Prostate gland (tissue), 2 donors: ENCODE measurements around the gene SNRPD2. TPM values are rescaled to one million over a fixed set of nuclear protein-coding genes. Genes with fewer than 3 reads are reported as not detected.

ENCODE experiments used
- DNase-seq: peaks from one replicate; pipeline ENCODE4 v3.0.0-alpha.2; 2019; ENCODE audit warnings: low spot score
- H3K27ac ChIP-seq, 2 donors: fragments of 200-600 bp; sonication (generic); 2 replicates each; pipeline ENCODE4 v1.5.1; 2017 to 2019
- H3K27me3 ChIP-seq: fragments of 200-600 bp; sonication (generic); replicated peaks from 2 replicates; pipeline ENCODE4 v1.5.1; 2019; ENCODE audit not compliant: insufficient read depth
- H3K36me3 ChIP-seq, 2 donors: fragments of 200-600 bp; sonication (generic); 1 replicate in 1 of 2; 2 replicates in 1 of 2; pipeline versions ENCODE4 v1.5.1 to v1.8.1; 2017 to 2019
- H3K4me1 ChIP-seq: fragments of 200-600 bp; sonication (generic); replicated peaks from 2 replicates; pipeline ENCODE4 v1.5.1; 2019
- H3K4me3 ChIP-seq, 2 donors: fragments of 200-600 bp; sonication (generic); 2 replicates each; pipeline ENCODE4 v1.5.1; 2017 to 2019
- H3K9me3 ChIP-seq: fragments of 200-600 bp; sonication (generic); 2 replicates; pipeline ENCODE4 v1.5.1; 2017
- POLR2A ChIP-seq: fragments of 450-650 bp; IDR thresholded peaks from one replicate; pipeline ENCODE4 v1.6.1; 2016; ENCODE audit warnings: antibody characterized with exemption, mild to moderate bottlenecking
- POLR2AphosphoS5 ChIP-seq: sonication (generic); formaldehyde crosslinking; IDR thresholded peaks from one replicate; pipeline ENCODE4 v1.6.1; 2017; ENCODE audit warnings: antibody characterized with exemption
- WGBS: methylation state at CpG from one replicate; pipeline ENCODE4 v1.1.5; 2018; 5-methylcytosine and 5-hydroxymethylcytosine counted together
- intact Hi-C: fragments of 100-400 bp; cut with DNase I; formaldehyde crosslinking; loops from one replicate; pipeline ENCODE4 v1.14.2; 2022
- total RNA-seq, 2 donors: library from RNA; depleted of rRNA; stranded (reverse); fragments of >200 nt; gene quantifications; one replicate each; pipeline ENCODE4 v1.1.0, GENCODE V29; 2016
- TF ChIP-seq, protein P1 (sequence below), 4 experiments: fragments of 200-600 bp in 2 of 4; fragments of 450-650 bp in 2 of 4; sonication (generic) in 2 of 4; IDR thresholded peaks; 1 replicate in 3 of 4; 2 replicates in 1 of 4; pipeline ENCODE4 v1.5.1; 2016 to 2019; ENCODE audit warnings: antibody characterized with exemption in 4 of 4, mild to moderate bottlenecking in 2 of 4, moderate library complexity in 2 of 4

SNRPD2 gene
- total RNA-seq, 2 donors from 2014 or later, result 132 to 240 TPM

DNA sequence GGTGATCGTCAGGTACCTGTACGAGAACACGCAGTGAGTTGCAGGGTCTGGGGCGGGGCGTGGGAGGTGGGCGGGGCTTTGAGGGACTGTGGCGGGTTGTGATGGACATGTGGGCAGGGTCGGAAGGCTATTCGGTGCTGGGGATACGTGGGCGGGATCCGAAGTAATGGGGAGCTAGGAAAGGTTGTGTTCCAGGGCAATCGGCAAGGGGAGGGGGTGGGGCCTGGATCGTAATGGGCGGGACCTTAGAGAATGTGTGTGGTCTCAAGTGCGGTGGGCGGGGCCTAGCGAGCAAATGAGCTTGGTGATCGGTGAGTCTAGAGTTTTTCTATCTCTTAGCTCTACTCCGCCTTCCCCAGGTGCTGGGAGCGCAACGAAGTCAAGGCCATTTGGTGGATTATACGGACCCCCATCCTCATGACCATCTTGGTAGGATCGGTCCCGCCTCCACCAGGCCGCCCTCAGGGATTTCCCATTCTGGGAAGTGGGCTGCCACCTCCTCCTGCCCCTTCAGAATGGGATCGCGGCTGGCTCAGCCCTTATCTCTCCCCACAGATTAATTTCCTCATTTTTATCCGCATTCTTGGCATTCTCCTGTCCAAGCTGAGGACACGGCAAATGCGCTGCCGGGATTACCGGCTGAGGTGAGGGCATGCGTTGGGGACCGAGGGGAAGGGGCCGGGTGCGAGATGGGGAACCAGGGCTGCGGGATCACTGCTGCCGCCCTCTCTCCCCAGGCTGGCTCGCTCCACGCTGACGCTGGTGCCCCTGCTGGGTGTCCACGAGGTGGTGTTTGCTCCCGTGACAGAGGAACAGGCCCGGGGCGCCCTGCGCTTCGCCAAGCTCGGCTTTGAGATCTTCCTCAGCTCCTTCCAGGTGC, 14.2 kb downstream of the SNRPD2 start:
- Histone ChIP-seq H3K27me3 (no peaks in the 10 kb centered on the region), H3K27ac (peak overlapping the region in 1 of 2 donors; percentile 33)
- 5% methylated on average over 42 of the region's 49 CpGs for WGBS

GRCh38 chr19:45676851-45677263, 14.9 kb downstream of the SNRPD2 start:
- Histone ChIP-seq H3K4me1 (peaks cover 3% of the 10 kb centered on the region), H3K36me3 (no peaks in the 10 kb centered on the region), H3K27ac (peak overlapping the region in 1 of 2 donors; percentile 33), H3K9me3 (no peaks in the 10 kb centered on the region), H3K27me3 (no peaks in the 10 kb centered on the region), H3K4me3 (peak overlapping the region; percentile 29 to 30)
- no peak for DNase-seq
- intact Hi-C loops, result no loop called here
- no peak for TF ChIP-seq POLR2AphosphoS5
- TF ChIP-seq, protein P1, sequence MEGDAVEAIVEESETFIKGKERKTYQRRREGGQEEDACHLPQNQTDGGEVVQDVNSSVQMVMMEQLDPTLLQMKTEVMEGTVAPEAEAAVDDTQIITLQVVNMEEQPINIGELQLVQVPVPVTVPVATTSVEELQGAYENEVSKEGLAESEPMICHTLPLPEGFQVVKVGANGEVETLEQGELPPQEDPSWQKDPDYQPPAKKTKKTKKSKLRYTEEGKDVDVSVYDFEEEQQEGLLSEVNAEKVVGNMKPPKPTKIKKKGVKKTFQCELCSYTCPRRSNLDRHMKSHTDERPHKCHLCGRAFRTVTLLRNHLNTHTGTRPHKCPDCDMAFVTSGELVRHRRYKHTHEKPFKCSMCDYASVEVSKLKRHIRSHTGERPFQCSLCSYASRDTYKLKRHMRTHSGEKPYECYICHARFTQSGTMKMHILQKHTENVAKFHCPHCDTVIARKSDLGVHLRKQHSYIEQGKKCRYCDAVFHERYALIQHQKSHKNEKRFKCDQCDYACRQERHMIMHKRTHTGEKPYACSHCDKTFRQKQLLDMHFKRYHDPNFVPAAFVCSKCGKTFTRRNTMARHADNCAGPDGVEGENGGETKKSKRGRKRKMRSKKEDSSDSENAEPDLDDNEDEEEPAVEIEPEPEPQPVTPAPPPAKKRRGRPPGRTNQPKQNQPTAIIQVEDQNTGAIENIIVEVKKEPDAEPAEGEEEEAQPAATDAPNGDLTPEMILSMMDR (IDR thresholded peaks at IDR 0.05), result no peak
- no peak for TF ChIP-seq POLR2A
- WGBS, result 9% methylated on average over 24 of the region's 28 CpGs

More for the DNA sequence above, 14.2 kb downstream of the SNRPD2 start:
- peak overlapping the region; percentile 29 to 30 for H3K4me3 ChIP-seq
- H3K9me3 ChIP-seq, result no peaks in the 10 kb centered on the region
- TF ChIP-seq, protein P1 (IDR thresholded peaks at IDR 0.05), result peak in 1 of 4 experiments; percentile 43
- no peak for TF ChIP-seq POLR2AphosphoS5
- peak; percentile 21 for TF ChIP-seq POLR2A
- DNase-seq, result peak; percentile 92
- H3K4me1 ChIP-seq, result peaks cover 3% of the 10 kb centered on the region
- intact Hi-C loops, result no loop called here
- no peaks in the 10 kb centered on the region for H3K36me3 ChIP-seq

DNA sequence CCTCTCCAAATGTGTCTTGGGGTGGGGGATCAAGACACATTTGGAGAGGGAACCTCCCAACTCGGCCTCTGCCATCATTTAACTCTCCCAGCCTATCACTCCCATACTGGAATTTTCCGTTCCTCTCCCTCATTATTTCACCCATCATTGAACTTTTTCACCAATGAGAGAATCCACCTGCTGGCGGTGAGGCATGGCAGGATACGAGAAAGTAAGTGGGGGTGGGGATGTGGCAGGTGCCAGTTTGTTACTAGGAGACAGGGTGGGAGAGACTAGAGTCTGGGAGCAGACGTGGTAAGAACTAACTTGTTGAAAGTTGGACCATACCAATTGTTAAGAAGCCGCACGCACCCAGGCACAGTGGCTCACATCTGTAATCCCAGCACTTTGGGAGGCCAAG, 16.8 kb downstream of the SNRPD2 start:
- H3K4me1 ChIP-seq, result peaks cover 3% of the 10 kb centered on the region
- H3K36me3 ChIP-seq, result no peaks in the 10 kb centered on the region
- intact Hi-C loops, result no loop called here
- no peaks in the 10 kb centered on the region for H3K27me3 ChIP-seq
- H3K27ac ChIP-seq, result no peak overlapping the region
- no peaks in the 10 kb centered on the region for H3K9me3 ChIP-seq
- DNase-seq, result no peak
- 64% methylated on average over 7 of the region's 7 CpGs for WGBS
- no peak overlapping the region for H3K4me3 ChIP-seq
- no peak for TF ChIP-seq POLR2A
- TF ChIP-seq, protein P1 (IDR thresholded peaks at IDR 0.05), result no peak
- no peak for TF ChIP-seq POLR2AphosphoS5

GRCh38 chr19:45670670-45671453, 20.9 kb downstream of the SNRPD2 start:
- no peaks in the 10 kb centered on the region for H3K9me3 ChIP-seq
- intact Hi-C loops, result no loop called here
- H3K27me3 ChIP-seq, result no peaks in the 10 kb centered on the region
- DNase-seq, result peak; percentile 71
- WGBS, result 19% methylated on average over 41 of the region's 42 CpGs
- H3K4me1 ChIP-seq, result no peaks in the 10 kb centered on the region
- no peaks in the 10 kb centered on the region for H3K36me3 ChIP-seq
- no peak overlapping the region for H3K27ac ChIP-seq
- TF ChIP-seq, protein P1 (IDR thresholded peaks at IDR 0.05), result no peak
- peak; percentile 25 for TF ChIP-seq POLR2A
- no peak overlapping the region for H3K4me3 ChIP-seq
